ENCODE data around the gene VAC14.

Gene VAC14

GRCh38 chr16:70721202-70721963 lies 79.6 kb downstream of the VAC14 start:
- DNase-seq: no peak

- DNase-seq: no peak
These were observed 80.3 kb downstream of the VAC14 start for GRCh38 chr16:70720425-70721201.

GRCh38 chr16:70717065-70717464 lies 83.9 kb downstream of the VAC14 start:
- DNase-seq: no peak

- no peak for DNase-seq
These were observed 85.0 kb downstream of the VAC14 start for GRCh38 chr16:70715860-70716357.

- DNase-seq: peak; percentile 59
These were observed 85.7 kb downstream of the VAC14 start for GRCh38 chr16:70715055-70715858.

- no peak for DNase-seq
These were observed 86.3 kb downstream of the VAC14 start for GRCh38 chr16:70714581-70715054.

- no peak for DNase-seq
These were observed 87.1 kb downstream of the VAC14 start for GRCh38 chr16:70713824-70714223.

- DNase-seq: no peak
These were observed 87.6 kb downstream of the VAC14 start for GRCh38 chr16:70713342-70713741.

GRCh38 chr16:70712942-70713341 lies 88.0 kb downstream of the VAC14 start:
- DNase-seq: no peak

- no peak for DNase-seq
These were observed 88.6 kb downstream of the VAC14 start for GRCh38 chr16:70712359-70712758.

- no peak for DNase-seq
These were observed 89.5 kb downstream of the VAC14 start for GRCh38 chr16:70711211-70712031.

GRCh38 chr16:70710422-70711210 lies 90.3 kb downstream of the VAC14 start:
- no peak for DNase-seq

GRCh38 chr16:70709942-70710341 lies 91.0 kb downstream of the VAC14 start:
- no peak for DNase-seq

- no peak for DNase-seq
These were observed 91.5 kb downstream of the VAC14 start for GRCh38 chr16:70709457-70709856.

- DNase-seq: no peak
These were observed 92.4 kb downstream of the VAC14 start for GRCh38 chr16:70708366-70709246.

- no peak for DNase-seq
These were observed 94.0 kb downstream of the VAC14 start for GRCh38 chr16:70706948-70707465.

GRCh38 chr16:70705056-70705455 lies 95.9 kb downstream of the VAC14 start:
- DNase-seq: no peak

GRCh38 chr16:70704586-70704985 lies 96.4 kb downstream of the VAC14 start:
- no peak for DNase-seq

- no peak for DNase-seq
These were observed 97.0 kb downstream of the VAC14 start for GRCh38 chr16:70703835-70704381.

Data from NCI-H2171 treated with DMSO at 0.1 percent for 48 hours (cell line).